WTC11 (cell line): Measurements from ENCODE around the gene ADIPOR1. TPM values are rescaled to one million over a fixed set of nuclear protein-coding genes. Genes with fewer than 3 reads are reported as not detected.
"Not testable (repeated sequence)": the region's sequence is repeated elsewhere in the genome, so short reads cannot be mapped to it uniquely, and the experiment has no call there.

Source experiments
- ATAC-seq: fragments of 200-7000 bp; cut with Tn5 transposase; 2 replicates; pipeline ENCODE4 v1.10.0; 2021; ENCODE audit warnings: mild to moderate bottlenecking, moderate library complexity
- CTCF ChIA-PET: fragments of 300-600 bp; sonication (Branson Sonifier 250); formaldehyde crosslinking; loops from one replicate; lab custom pipeline; 2021; ENCODE audit warnings: antibody characterized with exemption; lab: Charles Lee
- POLR2A ChIA-PET: fragments of 350-600 bp; sonication (Branson Sonifier 250); formaldehyde crosslinking; loops from one replicate; lab custom pipeline; 2021; ENCODE audit warnings: antibody characterized with exemption; lab: Charles Lee
- DNase-seq: peaks from one replicate; pipeline ENCODE4 v3.0.0; 2021; ENCODE audit warnings: low spot score
- H3K27ac Mint-ChIP-seq: 2 replicates; pipeline ENCODE4 v1.8.0; 2021; ENCODE audit warnings: mixed read lengths
- H3K27me3 Mint-ChIP-seq: 2 replicates; pipeline ENCODE4 v1.8.0; 2021; ENCODE audit warnings: low read depth, mild to moderate bottlenecking, moderate library complexity, mixed read lengths
- H3K36me3 Mint-ChIP-seq: 2 replicates; pipeline ENCODE4 v1.8.0; 2021; ENCODE audit warnings: mixed read lengths
- H3K4me1 Mint-ChIP-seq: 2 replicates; pipeline ENCODE4 v1.8.0; 2022; ENCODE audit warnings: mixed read lengths
- H3K4me3 Mint-ChIP-seq: 2 replicates; pipeline ENCODE4 v1.8.0; 2021; ENCODE audit warnings: mild to moderate bottlenecking, moderate library complexity, mixed read lengths
- H3K9me3 Mint-ChIP-seq: 2 replicates; pipeline ENCODE4 v1.8.0; 2021; ENCODE audit warnings: mixed read lengths
- HMGA2 ChIP-seq: fragments of 250-450 bp; sonication (Bioruptor Pico); IDR thresholded peaks from 2 replicates; pipeline ENCODE4 v1.4.0; 2021; ENCODE audit warnings: mild to moderate bottlenecking, moderate library complexity
- SOX15 ChIP-seq: fragments of 250-450 bp; sonication (Bioruptor Pico); IDR thresholded peaks from 2 replicates; pipeline ENCODE4 v1.9.0; 2021; ENCODE audit warnings: mild to moderate bottlenecking
- SP1 ChIP-seq: sonication (generic); formaldehyde crosslinking; conservative IDR thresholded peaks from 2 replicates; pipeline ENCODE4 v1.8.1; 2022; ENCODE audit warnings: missing genetic modification reagents
- TCF7 ChIP-seq: sonication (generic); formaldehyde crosslinking; IDR thresholded peaks from 2 replicates; pipeline ENCODE4 v1.8.0; 2022; ENCODE audit warnings: mild to moderate bottlenecking, low read depth, missing genetic modification reagents, moderate library complexity
- TEAD1 ChIP-seq: sonication (generic); formaldehyde crosslinking; IDR thresholded peaks from 2 replicates; pipeline ENCODE4 v1.8.0; 2022; ENCODE audit warnings: mild to moderate bottlenecking, missing genetic modification reagents
- ZNF232 ChIP-seq: sonication (generic); formaldehyde crosslinking; IDR thresholded peaks from 2 replicates; pipeline ENCODE4 v1.8.0; 2022; ENCODE audit warnings: mild to moderate bottlenecking, missing genetic modification reagents
- total RNA-seq: library from RNA; stranded (reverse); gene quantifications from 3 replicates; pipeline ENCODE4 v1.2.3, GENCODE V29; 2021
- TF ChIP-seq, protein P1 (sequence below): sonication (generic); formaldehyde crosslinking; IDR thresholded peaks from 2 replicates; pipeline ENCODE4 v1.8.1; 2022; ENCODE audit warnings: low read depth, missing genetic modification reagents, borderline replicate concordance
- TF ChIP-seq, protein P2 (sequence below): sonication (generic); formaldehyde crosslinking; IDR thresholded peaks from 2 replicates; pipeline ENCODE4 v1.8.1; 2022; ENCODE audit warnings: low read depth, mild to moderate bottlenecking, moderate library complexity, missing genetic modification reagents, borderline replicate concordance
- TF ChIP-seq, protein P3 (sequence below): sonication (generic); formaldehyde crosslinking; IDR thresholded peaks from 2 replicates; pipeline ENCODE4 v1.8.1; 2023; ENCODE audit warnings: mild to moderate bottlenecking, missing genetic modification reagents, moderate library complexity
- TF ChIP-seq, protein P4 (sequence below): sonication (generic); formaldehyde crosslinking; IDR thresholded peaks from 2 replicates; pipeline ENCODE4 v1.8.0; 2022; ENCODE audit warnings: mild to moderate bottlenecking, missing genetic modification reagents
- TF ChIP-seq, protein P5 (sequence below): fragments of 200-600 bp; IDR thresholded peaks from 2 replicates; pipeline ENCODE4 v1.8.0; 2022; ENCODE audit warnings: antibody characterized with exemption
- TF ChIP-seq, protein P6 (sequence below): sonication (generic); formaldehyde crosslinking; IDR thresholded peaks from 2 replicates; pipeline ENCODE4 v1.8.1; 2022; ENCODE audit warnings: mild to moderate bottlenecking, missing genetic modification reagents, moderate library complexity, borderline replicate concordance
- TF ChIP-seq, protein P7 (sequence below): sonication (generic); formaldehyde crosslinking; IDR thresholded peaks from 2 replicates; pipeline ENCODE4 v1.8.0; 2023; ENCODE audit warnings: missing genetic modification reagents, mild to moderate bottlenecking, borderline replicate concordance

The ADIPOR1 gene
- total RNA-seq, 1 experiment from 2014 or later, result 72.6 TPM

DNA sequence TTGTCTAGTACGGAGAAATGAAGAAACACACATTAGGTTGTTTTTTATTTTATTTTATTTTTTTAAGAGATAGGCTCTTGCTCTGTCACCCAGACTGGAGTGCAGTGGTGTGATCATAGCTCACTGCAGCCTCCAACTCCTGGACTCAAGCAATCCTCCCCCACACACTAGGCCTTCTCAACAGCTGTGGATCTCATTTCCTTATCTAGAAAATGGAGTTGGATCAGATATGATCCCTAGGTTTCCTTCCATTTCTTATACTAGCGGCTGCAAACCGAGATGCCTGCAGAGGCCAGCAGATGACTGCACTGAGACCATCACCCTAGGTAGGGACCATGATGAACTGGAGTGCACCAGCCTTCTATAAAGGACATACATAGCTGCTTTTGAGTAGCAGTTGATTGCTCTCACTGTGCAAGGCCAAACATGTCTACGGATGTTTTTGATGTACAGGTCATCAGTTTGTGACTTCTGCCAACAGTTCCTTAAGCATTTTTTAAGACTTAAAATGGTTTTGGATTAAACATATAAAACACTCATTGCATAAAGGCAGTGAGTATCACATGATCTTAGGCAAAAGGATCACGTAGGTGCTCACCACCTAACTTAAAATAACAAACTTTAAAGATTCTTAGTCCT lies 19.7 kb downstream of the ADIPOR1 start:
- ChIA-PET CTCF (no interaction called here), POLR2A (no interaction called here)
- Mint-ChIP-seq H3K27me3 (peaks cover 8% of the 10 kb centered on the region), H3K27ac (no peak overlapping the region), H3K4me3 (no peak overlapping the region), H3K4me1 (no peaks in the 10 kb centered on the region), H3K9me3 (peaks cover 5% of the 10 kb centered on the region), H3K36me3 (peaks cover 23% of the 10 kb centered on the region)
- no peak for DNase-seq
- TF ChIP-seq, protein P1, sequence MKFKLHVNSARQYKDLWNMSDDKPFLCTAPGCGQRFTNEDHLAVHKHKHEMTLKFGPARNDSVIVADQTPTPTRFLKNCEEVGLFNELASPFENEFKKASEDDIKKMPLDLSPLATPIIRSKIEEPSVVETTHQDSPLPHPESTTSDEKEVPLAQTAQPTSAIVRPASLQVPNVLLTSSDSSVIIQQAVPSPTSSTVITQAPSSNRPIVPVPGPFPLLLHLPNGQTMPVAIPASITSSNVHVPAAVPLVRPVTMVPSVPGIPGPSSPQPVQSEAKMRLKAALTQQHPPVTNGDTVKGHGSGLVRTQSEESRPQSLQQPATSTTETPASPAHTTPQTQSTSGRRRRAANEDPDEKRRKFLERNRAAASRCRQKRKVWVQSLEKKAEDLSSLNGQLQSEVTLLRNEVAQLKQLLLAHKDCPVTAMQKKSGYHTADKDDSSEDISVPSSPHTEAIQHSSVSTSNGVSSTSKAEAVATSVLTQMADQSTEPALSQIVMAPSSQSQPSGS (CRISPR knock-in tag), result no peak
- TF ChIP-seq, protein P2, sequence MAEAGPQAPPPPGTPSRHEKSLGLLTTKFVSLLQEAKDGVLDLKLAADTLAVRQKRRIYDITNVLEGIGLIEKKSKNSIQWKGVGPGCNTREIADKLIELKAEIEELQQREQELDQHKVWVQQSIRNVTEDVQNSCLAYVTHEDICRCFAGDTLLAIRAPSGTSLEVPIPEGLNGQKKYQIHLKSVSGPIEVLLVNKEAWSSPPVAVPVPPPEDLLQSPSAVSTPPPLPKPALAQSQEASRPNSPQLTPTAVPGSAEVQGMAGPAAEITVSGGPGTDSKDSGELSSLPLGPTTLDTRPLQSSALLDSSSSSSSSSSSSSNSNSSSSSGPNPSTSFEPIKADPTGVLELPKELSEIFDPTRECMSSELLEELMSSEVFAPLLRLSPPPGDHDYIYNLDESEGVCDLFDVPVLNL (CRISPR knock-in tag), result no peak
- TF ChIP-seq, protein P3, sequence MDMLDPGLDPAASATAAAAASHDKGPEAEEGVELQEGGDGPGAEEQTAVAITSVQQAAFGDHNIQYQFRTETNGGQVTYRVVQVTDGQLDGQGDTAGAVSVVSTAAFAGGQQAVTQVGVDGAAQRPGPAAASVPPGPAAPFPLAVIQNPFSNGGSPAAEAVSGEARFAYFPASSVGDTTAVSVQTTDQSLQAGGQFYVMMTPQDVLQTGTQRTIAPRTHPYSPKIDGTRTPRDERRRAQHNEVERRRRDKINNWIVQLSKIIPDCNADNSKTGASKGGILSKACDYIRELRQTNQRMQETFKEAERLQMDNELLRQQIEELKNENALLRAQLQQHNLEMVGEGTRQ (CRISPR knock-in tag), result no peak
- TF ChIP-seq SP1 (CRISPR knock-in tag) (no peak), SOX15 (CRISPR knock-in tag) (no peak), ZNF232 (CRISPR knock-in tag) (no peak)
- TF ChIP-seq, protein P4, sequence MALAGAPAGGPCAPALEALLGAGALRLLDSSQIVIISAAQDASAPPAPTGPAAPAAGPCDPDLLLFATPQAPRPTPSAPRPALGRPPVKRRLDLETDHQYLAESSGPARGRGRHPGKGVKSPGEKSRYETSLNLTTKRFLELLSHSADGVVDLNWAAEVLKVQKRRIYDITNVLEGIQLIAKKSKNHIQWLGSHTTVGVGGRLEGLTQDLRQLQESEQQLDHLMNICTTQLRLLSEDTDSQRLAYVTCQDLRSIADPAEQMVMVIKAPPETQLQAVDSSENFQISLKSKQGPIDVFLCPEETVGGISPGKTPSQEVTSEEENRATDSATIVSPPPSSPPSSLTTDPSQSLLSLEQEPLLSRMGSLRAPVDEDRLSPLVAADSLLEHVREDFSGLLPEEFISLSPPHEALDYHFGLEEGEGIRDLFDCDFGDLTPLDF (CRISPR knock-in tag), result no peak
- no peak for ATAC-seq

DNA sequence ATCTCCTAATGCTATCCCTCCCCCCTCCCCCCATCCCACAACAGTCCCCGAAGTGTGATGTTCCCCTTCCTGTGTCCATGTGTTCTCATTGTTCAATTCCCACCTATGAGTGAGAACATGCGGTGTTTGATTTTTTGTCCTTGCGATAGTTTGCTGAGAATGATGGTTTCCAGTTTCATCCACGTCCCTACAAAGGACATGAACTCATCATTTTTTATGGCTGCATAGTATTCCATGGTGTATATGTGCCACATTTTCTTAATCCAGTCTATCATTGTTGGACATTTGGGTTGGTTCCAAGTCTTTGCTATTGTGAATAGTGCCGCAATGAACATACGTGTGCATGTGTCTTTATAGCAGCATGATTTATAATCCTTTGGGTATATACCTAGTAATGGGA lies 21.7 kb downstream of the ADIPOR1 start:
- Mint-ChIP-seq H3K9me3 (peaks cover 17% of the 10 kb centered on the region), H3K27me3 (peaks cover 16% of the 10 kb centered on the region)
- ATAC-seq, DNase-seq, H3K27ac Mint-ChIP-seq, CTCF ChIA-PET, H3K36me3 Mint-ChIP-seq, H3K4me3 Mint-ChIP-seq, POLR2A ChIA-PET, H3K4me1 Mint-ChIP-seq: not testable (repeated sequence)

DNA sequence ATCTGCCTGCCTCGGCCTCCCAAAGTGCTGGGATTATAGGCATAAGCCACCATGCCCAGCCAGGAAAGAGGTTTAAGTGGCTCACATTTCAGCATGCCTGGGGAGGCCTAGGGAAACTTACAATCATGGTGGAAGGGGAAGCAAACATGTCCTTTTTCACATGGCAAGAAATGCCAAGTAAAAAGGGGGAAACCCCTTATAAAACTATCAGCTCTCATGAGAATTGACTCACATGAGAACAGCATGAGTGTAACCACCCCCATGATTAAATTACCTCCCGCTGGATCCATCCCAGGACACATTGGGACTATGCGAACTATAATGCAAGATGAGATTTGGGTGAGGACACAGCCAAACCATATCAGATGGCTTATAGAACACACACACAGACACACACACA lies 22.3 kb downstream of the ADIPOR1 start:
- H3K27ac Mint-ChIP-seq, result no peak overlapping the region
- ChIA-PET POLR2A (no interaction called here), CTCF (no interaction called here)
- peaks cover 3% of the 10 kb centered on the region for H3K36me3 Mint-ChIP-seq
- H3K4me3 Mint-ChIP-seq, result no peak overlapping the region
- no peak for TF ChIP-seq SP1 (CRISPR knock-in tag)
- TF ChIP-seq HMGA2 (CRISPR knock-in tag), result no peak
- H3K27me3 Mint-ChIP-seq, result peaks cover 16% of the 10 kb centered on the region
- DNase-seq (no peak), ATAC-seq (no peak)
- peaks cover 17% of the 10 kb centered on the region for H3K9me3 Mint-ChIP-seq
- no peaks in the 10 kb centered on the region for H3K4me1 Mint-ChIP-seq

DNA sequence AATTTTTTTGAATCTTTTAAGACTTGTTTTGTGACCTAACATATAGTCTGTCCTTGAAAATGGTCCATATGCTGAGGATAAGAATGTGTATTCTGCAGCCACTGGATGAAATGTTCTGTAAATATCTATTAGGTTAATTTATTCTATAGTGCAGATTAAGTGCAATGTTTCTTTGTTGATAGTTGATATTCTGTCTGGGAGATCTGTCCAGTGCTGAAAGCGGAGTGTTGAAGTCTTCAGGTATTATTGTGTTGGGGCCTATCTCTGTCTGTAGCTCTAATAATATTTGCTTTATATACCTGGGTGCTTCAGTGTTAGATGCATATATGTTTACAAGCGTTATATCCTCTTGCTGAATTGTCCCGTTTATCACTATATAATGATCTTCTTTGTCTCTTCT lies 23.4 kb downstream of the ADIPOR1 start:
- Mint-ChIP-seq H3K4me3 (no peak overlapping the region), H3K4me1 (no peaks in the 10 kb centered on the region), H3K36me3 (no peaks in the 10 kb centered on the region), H3K27ac (no peak overlapping the region), H3K27me3 (peaks cover 16% of the 10 kb centered on the region), H3K9me3 (peaks cover 17% of the 10 kb centered on the region)
- no peak for ATAC-seq
- no peak for DNase-seq
- ChIA-PET CTCF (no interaction called here), POLR2A (no interaction called here)
- TF ChIP-seq TEAD1 (CRISPR knock-in tag) (no peak), TCF7 (CRISPR knock-in tag) (no peak)
- TF ChIP-seq, protein P5, sequence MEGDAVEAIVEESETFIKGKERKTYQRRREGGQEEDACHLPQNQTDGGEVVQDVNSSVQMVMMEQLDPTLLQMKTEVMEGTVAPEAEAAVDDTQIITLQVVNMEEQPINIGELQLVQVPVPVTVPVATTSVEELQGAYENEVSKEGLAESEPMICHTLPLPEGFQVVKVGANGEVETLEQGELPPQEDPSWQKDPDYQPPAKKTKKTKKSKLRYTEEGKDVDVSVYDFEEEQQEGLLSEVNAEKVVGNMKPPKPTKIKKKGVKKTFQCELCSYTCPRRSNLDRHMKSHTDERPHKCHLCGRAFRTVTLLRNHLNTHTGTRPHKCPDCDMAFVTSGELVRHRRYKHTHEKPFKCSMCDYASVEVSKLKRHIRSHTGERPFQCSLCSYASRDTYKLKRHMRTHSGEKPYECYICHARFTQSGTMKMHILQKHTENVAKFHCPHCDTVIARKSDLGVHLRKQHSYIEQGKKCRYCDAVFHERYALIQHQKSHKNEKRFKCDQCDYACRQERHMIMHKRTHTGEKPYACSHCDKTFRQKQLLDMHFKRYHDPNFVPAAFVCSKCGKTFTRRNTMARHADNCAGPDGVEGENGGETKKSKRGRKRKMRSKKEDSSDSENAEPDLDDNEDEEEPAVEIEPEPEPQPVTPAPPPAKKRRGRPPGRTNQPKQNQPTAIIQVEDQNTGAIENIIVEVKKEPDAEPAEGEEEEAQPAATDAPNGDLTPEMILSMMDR, result no peak
- TF ChIP-seq, protein P6, sequence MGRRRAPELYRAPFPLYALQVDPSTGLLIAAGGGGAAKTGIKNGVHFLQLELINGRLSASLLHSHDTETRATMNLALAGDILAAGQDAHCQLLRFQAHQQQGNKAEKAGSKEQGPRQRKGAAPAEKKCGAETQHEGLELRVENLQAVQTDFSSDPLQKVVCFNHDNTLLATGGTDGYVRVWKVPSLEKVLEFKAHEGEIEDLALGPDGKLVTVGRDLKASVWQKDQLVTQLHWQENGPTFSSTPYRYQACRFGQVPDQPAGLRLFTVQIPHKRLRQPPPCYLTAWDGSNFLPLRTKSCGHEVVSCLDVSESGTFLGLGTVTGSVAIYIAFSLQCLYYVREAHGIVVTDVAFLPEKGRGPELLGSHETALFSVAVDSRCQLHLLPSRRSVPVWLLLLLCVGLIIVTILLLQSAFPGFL (CRISPR knock-in tag), result no peak
- TF ChIP-seq, protein P7, sequence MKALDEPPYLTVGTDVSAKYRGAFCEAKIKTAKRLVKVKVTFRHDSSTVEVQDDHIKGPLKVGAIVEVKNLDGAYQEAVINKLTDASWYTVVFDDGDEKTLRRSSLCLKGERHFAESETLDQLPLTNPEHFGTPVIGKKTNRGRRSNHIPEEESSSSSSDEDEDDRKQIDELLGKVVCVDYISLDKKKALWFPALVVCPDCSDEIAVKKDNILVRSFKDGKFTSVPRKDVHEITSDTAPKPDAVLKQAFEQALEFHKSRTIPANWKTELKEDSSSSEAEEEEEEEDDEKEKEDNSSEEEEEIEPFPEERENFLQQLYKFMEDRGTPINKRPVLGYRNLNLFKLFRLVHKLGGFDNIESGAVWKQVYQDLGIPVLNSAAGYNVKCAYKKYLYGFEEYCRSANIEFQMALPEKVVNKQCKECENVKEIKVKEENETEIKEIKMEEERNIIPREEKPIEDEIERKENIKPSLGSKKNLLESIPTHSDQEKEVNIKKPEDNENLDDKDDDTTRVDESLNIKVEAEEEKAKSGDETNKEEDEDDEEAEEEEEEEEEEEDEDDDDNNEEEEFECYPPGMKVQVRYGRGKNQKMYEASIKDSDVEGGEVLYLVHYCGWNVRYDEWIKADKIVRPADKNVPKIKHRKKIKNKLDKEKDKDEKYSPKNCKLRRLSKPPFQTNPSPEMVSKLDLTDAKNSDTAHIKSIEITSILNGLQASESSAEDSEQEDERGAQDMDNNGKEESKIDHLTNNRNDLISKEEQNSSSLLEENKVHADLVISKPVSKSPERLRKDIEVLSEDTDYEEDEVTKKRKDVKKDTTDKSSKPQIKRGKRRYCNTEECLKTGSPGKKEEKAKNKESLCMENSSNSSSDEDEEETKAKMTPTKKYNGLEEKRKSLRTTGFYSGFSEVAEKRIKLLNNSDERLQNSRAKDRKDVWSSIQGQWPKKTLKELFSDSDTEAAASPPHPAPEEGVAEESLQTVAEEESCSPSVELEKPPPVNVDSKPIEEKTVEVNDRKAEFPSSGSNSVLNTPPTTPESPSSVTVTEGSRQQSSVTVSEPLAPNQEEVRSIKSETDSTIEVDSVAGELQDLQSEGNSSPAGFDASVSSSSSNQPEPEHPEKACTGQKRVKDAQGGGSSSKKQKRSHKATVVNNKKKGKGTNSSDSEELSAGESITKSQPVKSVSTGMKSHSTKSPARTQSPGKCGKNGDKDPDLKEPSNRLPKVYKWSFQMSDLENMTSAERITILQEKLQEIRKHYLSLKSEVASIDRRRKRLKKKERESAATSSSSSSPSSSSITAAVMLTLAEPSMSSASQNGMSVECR (CRISPR knock-in tag), result no peak
